ENCODE data around the gene ISG20L2. TPM values are rescaled to one million over a fixed set of nuclear protein-coding genes. Genes with fewer than 3 reads are reported as not detected.

ISG20L2 gene, protein sequence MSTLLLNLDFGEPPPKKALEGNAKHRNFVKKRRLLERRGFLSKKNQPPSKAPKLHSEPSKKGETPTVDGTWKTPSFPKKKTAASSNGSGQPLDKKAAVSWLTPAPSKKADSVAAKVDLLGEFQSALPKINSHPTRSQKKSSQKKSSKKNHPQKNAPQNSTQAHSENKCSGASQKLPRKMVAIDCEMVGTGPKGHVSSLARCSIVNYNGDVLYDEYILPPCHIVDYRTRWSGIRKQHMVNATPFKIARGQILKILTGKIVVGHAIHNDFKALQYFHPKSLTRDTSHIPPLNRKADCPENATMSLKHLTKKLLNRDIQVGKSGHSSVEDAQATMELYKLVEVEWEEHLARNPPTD
- total RNA-seq, result 10 to 100 TPM; 41.4 to 54.2 TPM
- 28.3 to 46.9 reads per million in 2 donors for total RNA-seq

- H3K27ac Mint-ChIP-seq, result no peak within 1 kb of the TSS
Measured at GRCh38 chr1:156728599-156729462, at the start of gene ISG20L2. TSS of gene ISG20L2 (minus strand) at chr1:156728766. CDS start at chr1:156727652, 1,114 bp downstream.

GRCh38 chr1:156777573-156777972, 49.0 kb upstream of the ISG20L2 start:
- no peak overlapping the region for H3K4me3 Mint-ChIP-seq
- H3K27ac Mint-ChIP-seq, result peak overlapping the region; percentile 78
- peaks cover 42% of the 10 kb centered on the region for H3K4me1 Mint-ChIP-seq
- no peaks in the 10 kb centered on the region for H3K27me3 Mint-ChIP-seq
- no peak for ATAC-seq
- peaks cover 6% of the 10 kb centered on the region for H3K36me3 Mint-ChIP-seq (ENCODE audit: low read depth)
- no peaks in the 10 kb centered on the region for H3K9me3 ChIP-seq (ENCODE audit: control insufficient read depth, low read length, poor library complexity, severe bottlenecking)
- DNase-seq, result no peak

More at GRCh38 chr1:156728599-156729462, at the start of gene ISG20L2:
- ATAC-seq (peak; percentile 94), DNase-seq (peak; percentile 86 to 91 (median 87))
- peaks cover 12% of the 10 kb centered on the region for H3K4me1 Mint-ChIP-seq
- H3K27me3 Mint-ChIP-seq, result no peaks in the 10 kb centered on the region
- no peak within 1 kb of the TSS for H3K4me3 Mint-ChIP-seq
- H3K9me3 ChIP-seq (ENCODE audit: control insufficient read depth, low read length, poor library complexity, severe bottlenecking), result no peaks in the 10 kb centered on the region
- peaks cover 2% of the 10 kb centered on the region for H3K36me3 Mint-ChIP-seq (ENCODE audit: low read depth)

DNA sequence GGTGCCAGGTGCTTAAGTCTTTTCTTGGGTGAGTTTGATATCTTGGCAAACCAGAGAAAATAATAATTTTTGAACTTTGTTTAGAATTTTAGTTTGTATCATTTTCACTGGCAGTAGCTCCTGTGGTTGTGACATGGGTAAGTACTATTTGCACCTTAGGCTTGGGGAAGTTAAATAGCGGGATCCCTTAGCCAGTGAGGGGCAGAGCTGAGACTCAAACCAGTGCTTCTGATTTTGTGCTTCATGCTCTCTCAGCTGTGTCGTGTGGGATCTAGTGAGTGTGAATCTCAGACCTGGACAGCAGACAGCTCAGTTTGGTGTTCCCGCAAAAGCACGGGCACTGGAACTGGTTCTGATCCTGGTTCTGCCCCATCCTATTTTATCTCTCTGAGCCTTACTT, 48.4 kb upstream of the ISG20L2 start:
- peaks cover 42% of the 10 kb centered on the region for H3K4me1 Mint-ChIP-seq

DNA sequence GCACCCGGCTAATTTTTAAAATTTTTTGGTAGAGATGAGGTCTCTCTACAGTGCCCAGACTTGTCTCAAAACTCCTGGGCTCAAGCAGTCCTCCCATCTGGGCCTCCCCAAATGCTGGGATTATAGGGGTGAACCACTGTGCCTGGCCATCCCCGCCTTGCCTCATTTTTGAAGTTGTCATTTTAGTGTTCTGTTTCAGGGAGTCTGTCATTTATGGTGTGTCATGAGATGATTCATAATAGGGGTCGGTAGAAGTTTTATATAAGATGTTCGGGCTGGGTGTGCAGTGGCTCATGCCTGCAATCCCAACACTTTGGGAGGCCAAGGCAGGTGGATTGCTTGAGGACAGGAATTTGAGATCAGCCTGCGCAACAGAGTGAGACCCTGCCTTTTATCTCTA, 47.2 kb upstream of the ISG20L2 start:
- Mint-ChIP-seq H3K36me3 (ENCODE audit: low read depth) (peaks cover 9% of the 10 kb centered on the region), H3K4me1 (peaks cover 41% of the 10 kb centered on the region), H3K27ac (peak overlapping the region; percentile 78)

More for the DNA sequence above, 48.4 kb upstream of the ISG20L2 start:
- peak overlapping the region; percentile 78 for H3K27ac Mint-ChIP-seq
- ATAC-seq (no peak), DNase-seq (no peak)
- H3K36me3 Mint-ChIP-seq (ENCODE audit: low read depth), result peaks cover 6% of the 10 kb centered on the region
- H3K4me3 Mint-ChIP-seq, result no peak overlapping the region
- no peaks in the 10 kb centered on the region for H3K27me3 Mint-ChIP-seq
- no peaks in the 10 kb centered on the region for H3K9me3 ChIP-seq (ENCODE audit: control insufficient read depth, low read length, poor library complexity, severe bottlenecking)

GRCh38 chr1:156773607-156774006, 45.0 kb upstream of the ISG20L2 start:
- Mint-ChIP-seq H3K4me1 (peaks cover 55% of the 10 kb centered on the region), H3K27me3 (no peaks in the 10 kb centered on the region), H3K27ac (peak overlapping the region; percentile 45), H3K36me3 (ENCODE audit: low read depth) (peaks cover 11% of the 10 kb centered on the region), H3K4me3 (no peak overlapping the region)
- DNase-seq, result no peak
- ATAC-seq, result no peak
- H3K9me3 ChIP-seq (ENCODE audit: control insufficient read depth, low read length, poor library complexity, severe bottlenecking), result no peaks in the 10 kb centered on the region

More for the DNA sequence above, 47.2 kb upstream of the ISG20L2 start:
- Mint-ChIP-seq H3K27me3 (no peaks in the 10 kb centered on the region), H3K4me3 (no peak overlapping the region)
- no peaks in the 10 kb centered on the region for H3K9me3 ChIP-seq (ENCODE audit: control insufficient read depth, low read length, poor library complexity, severe bottlenecking)
- ATAC-seq (no peak), DNase-seq (no peak)

GRCh38 chr1:156772728-156773497, 44.3 kb upstream of the ISG20L2 start:
- H3K36me3 Mint-ChIP-seq (ENCODE audit: low read depth), result peaks cover 11% of the 10 kb centered on the region
- H3K27me3 Mint-ChIP-seq, result no peaks in the 10 kb centered on the region
- peaks cover 54% of the 10 kb centered on the region for H3K4me1 Mint-ChIP-seq
- H3K27ac Mint-ChIP-seq, result peak overlapping the region; percentile 45
- ATAC-seq (no peak), DNase-seq (no peak)
- no peaks in the 10 kb centered on the region for H3K9me3 ChIP-seq (ENCODE audit: control insufficient read depth, low read length, poor library complexity, severe bottlenecking)
- peak overlapping the region; percentile 43 for H3K4me3 Mint-ChIP-seq

DNA sequence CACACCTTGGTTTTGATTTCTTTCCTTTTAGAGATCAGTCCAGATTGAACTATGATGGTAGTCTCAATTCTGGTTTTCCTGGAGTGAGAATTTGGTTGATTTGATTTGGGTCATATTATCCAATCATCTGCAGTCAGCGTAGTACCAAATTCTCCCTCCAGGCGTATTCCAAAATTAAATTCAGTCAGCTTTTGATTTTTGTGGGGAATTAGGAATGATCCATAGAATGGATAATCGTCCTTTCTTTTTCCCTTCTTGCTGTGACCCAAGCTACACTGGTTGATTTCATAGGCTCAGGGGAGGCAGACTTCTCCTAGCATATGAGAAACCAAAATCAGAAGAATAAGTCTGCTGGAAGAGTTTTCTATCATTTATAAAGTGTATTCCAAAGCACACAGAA, 43.7 kb upstream of the ISG20L2 start:
- no peaks in the 10 kb centered on the region for H3K27me3 Mint-ChIP-seq
- ATAC-seq, result no peak
- H3K36me3 Mint-ChIP-seq (ENCODE audit: low read depth), result peaks cover 11% of the 10 kb centered on the region

GRCh38 chr1:156768610-156769295, 40.2 kb upstream of the ISG20L2 start:
- no peak overlapping the region for H3K4me3 Mint-ChIP-seq
- no peak overlapping the region for H3K27ac Mint-ChIP-seq
- no peak for DNase-seq
- ATAC-seq, result no peak
- peaks cover 11% of the 10 kb centered on the region for H3K36me3 Mint-ChIP-seq (ENCODE audit: low read depth)
- H3K4me1 Mint-ChIP-seq, result peaks cover 42% of the 10 kb centered on the region
- H3K9me3 ChIP-seq (ENCODE audit: control insufficient read depth, low read length, poor library complexity, severe bottlenecking), result no peaks in the 10 kb centered on the region
- H3K27me3 Mint-ChIP-seq, result no peaks in the 10 kb centered on the region

More for the DNA sequence above, 43.7 kb upstream of the ISG20L2 start:
- no peak overlapping the region for H3K4me3 Mint-ChIP-seq
- H3K4me1 Mint-ChIP-seq, result peaks cover 48% of the 10 kb centered on the region
- DNase-seq, result no peak
- H3K9me3 ChIP-seq (ENCODE audit: control insufficient read depth, low read length, poor library complexity, severe bottlenecking), result no peaks in the 10 kb centered on the region
- H3K27ac Mint-ChIP-seq, result peak overlapping the region; percentile 45

DNA sequence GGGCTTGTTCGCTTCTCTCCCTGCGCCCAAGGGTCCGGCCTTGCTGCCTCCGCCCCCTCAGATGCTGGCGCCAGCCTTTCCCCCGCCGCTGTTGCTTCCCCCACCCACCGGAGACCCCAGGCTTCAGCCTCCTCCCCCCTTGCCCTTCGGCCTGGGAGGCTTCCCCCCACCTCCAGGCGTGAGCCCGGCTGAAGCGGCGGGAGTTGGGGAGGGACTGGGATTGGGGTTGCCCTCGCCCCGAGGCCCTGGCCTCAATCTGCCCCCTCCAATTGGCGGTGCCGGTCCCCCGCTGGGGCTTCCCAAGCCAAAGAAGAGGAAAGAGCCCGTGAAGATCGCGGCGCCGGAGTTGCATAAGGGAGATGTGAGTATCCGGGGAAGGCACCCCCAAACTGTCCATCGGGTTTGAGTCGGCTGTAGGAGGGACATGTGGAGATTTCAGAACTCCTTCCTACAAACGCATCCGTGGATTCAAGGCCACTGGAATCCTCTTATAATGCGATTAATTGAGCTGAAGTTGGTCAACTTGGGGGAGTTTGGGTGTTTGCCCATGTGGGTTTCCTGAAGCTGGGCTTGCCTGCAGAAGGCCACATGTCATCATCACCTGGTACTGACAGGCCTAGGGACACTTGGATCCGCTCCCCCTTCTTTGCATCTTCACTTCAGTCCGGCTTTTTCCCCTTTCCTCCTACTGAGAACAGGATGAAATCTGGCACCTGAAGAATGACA, 39.5 kb upstream of the ISG20L2 start:
- ATAC-seq, result peak; percentile 2
- peaks cover 35% of the 10 kb centered on the region for H3K4me1 Mint-ChIP-seq

DNA sequence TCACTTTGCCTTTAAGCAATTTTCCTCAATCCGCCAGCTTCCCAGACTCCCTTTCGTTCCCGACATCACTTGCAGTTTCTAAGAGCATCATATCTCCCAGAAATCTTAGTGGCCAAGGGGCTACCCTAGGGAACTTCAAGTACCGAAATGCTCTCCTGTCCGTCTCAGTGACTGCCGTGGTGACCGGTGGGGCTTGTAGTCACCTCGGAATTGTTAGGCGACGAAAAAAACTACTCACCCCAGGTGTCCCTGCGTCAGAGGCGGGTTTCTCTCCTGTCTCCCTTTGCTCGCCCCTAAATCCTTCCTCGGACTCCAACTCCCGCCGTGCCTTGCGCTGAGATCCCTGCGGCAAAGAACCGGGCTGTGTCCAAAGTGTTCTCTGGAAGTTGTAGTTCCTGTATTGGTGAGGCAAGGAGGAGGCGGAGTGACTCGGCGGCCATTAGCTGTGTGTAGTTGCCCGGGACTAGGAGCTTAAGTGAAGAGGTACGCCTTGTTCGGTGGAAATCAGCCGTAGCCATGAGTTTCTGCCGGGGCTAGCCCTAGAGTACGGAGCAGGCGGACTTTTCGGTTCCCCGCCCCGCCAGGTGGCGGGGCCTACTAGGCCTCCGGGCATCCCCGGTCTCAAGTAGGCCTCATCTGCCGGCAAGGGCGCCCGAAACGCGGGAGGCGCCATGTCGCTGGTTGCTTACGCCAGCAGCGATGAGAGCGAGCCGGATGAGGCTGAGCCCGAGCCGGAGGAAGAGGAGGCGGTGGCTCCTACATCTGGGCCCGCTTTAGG, 38.7 kb upstream of the ISG20L2 start, which contains the start of gene PRCC:
Gene PRCC (plus strand): TSS at position 435 of the 778 bp plus-strand sequence. CDS start 237 bp downstream, at position 672.
- no peaks in the 10 kb centered on the region for H3K27me3 Mint-ChIP-seq
- peak; percentile 92 for ATAC-seq
- H3K4me1 Mint-ChIP-seq, result peaks cover 29% of the 10 kb centered on the region
- DNase-seq, result peak; percentile 87 to 96 (median 92)
- H3K27ac Mint-ChIP-seq, result no peak within 1 kb of the TSS
- peaks cover 8% of the 10 kb centered on the region for H3K36me3 Mint-ChIP-seq (ENCODE audit: low read depth)
- no peaks in the 10 kb centered on the region for H3K9me3 ChIP-seq (ENCODE audit: control insufficient read depth, low read length, poor library complexity, severe bottlenecking)
- no peak within 1 kb of the TSS for H3K4me3 Mint-ChIP-seq

More for the DNA sequence above, 39.5 kb upstream of the ISG20L2 start:
- DNase-seq, result peak in 2 of 3 donors; percentile 21 to 45
- no peaks in the 10 kb centered on the region for H3K27me3 Mint-ChIP-seq
- H3K9me3 ChIP-seq (ENCODE audit: control insufficient read depth, low read length, poor library complexity, severe bottlenecking), result no peaks in the 10 kb centered on the region
- no peak overlapping the region for H3K4me3 Mint-ChIP-seq
- H3K27ac Mint-ChIP-seq, result no peak overlapping the region
- H3K36me3 Mint-ChIP-seq (ENCODE audit: low read depth), result peaks cover 11% of the 10 kb centered on the region

Data from T-helper 17 cell (primary cell).